ENCODE data around the gene RNPS1. TPM values are rescaled to one million over a fixed set of nuclear protein-coding genes. Genes with fewer than 3 reads are reported as not detected.

Gene RNPS1
- total RNA-seq, 5 donors from 2014 or later (not counting 1 experiment from before 2014, with no cell fraction given) = 163 to 203 (median 181) TPM

DNA sequence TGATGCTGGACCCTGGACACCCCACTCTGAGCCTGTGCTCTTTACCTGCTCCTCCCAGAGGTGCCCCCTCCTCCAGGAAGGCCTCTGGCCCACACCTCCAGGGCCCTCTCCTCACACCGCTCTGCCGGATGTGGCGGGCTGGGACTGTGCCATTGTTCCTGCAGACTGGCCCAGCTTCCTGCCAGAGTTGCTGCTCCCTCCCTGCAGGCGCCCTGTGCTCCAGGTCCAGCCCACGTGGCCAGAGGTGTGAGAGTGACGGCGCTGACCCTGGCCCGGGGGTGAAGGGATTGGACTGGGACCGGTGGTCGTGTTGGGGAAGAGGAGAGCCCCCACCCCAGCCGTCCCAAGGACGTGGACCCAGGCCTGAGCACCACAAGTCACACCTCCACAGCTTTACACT lies 38.8 kb downstream of the RNPS1 start:
- no peaks in the 10 kb centered on the region for H3K27me3 Mint-ChIP-seq
- H3K27ac Mint-ChIP-seq = no peak overlapping the region
- DNase-seq (no peak), ATAC-seq (replicated peaks in 1 of 4) (no peak)
- H3K36me3 Mint-ChIP-seq = peaks cover 22% of the 10 kb centered on the region
- peaks cover 31 to 58% of the 10 kb centered on the region in 2 donors for H3K36me3 ChIP-seq (ENCODE audit: control insufficient read depth in 2 of 2, extremely low read depth in 1 of 2, insufficient read depth in 1 of 2, low read length in 1 of 2)
- CTCF ChIA-PET = no interaction called here
- peaks cover 0 to 26% of the 10 kb centered on the region in 2 experiments for H3K27me3 ChIP-seq (replicated peaks in 1 of 2; ENCODE audit: control insufficient read depth in 2 of 2, extremely low read depth in 1 of 2, insufficient read depth in 2 of 2, low read length in 1 of 2)
- H3K27ac ChIP-seq (ENCODE audit: low read length) = no peak overlapping the region
- H3K9me3 ChIP-seq = no peaks in the 10 kb centered on the region
- 95% methylated on average over 7 of the region's 12 CpGs for WGBS (ENCODE audit: insufficient coverage)
- POLR2A ChIA-PET = no interaction called here
- no peak overlapping the region for H3K4me3 ChIP-seq (ENCODE audit: control insufficient read depth in 1 of 2, extremely low read depth in 1 of 2, low read length in 1 of 2)
- H3K4me3 Mint-ChIP-seq = no peak overlapping the region
- H3K4me1 Mint-ChIP-seq = peaks cover 6 to 25% (median 18%) of the 10 kb centered on the region in 3 donors
- H3K4me1 ChIP-seq (ENCODE audit: control insufficient read depth in 1 of 2, extremely low read depth in 1 of 2, insufficient read depth in 2 of 2, low read length in 2 of 2) = peaks cover 3 to 18% of the 10 kb centered on the region in 2 experiments
- H3K9me3 Mint-ChIP-seq = no peaks in the 10 kb centered on the region

DNA sequence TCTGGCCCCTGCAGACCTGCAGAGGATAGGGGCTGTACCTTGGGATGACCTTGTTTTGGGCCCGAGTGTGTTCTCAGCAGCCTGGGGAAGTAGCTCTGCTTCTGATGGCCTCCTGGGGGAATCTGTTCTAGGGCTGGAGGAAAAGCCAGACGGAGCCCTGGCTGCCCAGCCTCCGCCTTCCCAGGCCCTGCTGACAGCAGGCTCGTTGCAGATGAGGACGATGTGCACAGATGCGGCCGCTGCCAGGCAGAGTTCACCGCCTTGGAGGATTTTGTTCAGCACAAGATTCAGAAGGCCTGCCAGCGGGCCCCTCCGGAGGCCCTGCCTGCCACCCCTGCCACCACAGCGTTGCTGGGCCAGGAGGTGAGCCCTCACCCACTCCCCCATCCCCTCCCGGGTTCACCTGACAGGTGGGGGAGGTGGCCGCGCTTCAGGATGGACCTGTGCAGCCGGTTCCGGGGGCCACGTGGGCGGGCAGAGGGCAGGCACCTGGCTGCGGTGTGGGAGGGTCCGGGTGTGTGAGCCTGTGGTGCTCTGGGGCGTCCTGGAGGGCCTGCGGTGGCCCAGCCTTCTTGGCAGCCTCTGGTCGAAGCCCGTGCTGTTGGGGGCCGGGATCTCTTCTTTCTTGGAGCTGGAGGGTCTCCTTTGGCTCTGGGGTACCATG lies 39.6 kb downstream of the RNPS1 start:
- peaks cover 0 to 27% of the 10 kb centered on the region in 2 experiments for H3K27me3 ChIP-seq (replicated peaks in 1 of 2; ENCODE audit: control insufficient read depth in 2 of 2, extremely low read depth in 1 of 2, insufficient read depth in 2 of 2, low read length in 1 of 2)
- Mint-ChIP-seq H3K27ac (no peak overlapping the region), H3K9me3 (no peaks in the 10 kb centered on the region), H3K4me1 (peaks cover 6 to 28% (median 20%) of the 10 kb centered on the region in 3 donors), H3K4me3 (no peak overlapping the region), H3K36me3 (peaks cover 18% of the 10 kb centered on the region), H3K27me3 (no peaks in the 10 kb centered on the region)
- H3K27ac ChIP-seq (ENCODE audit: low read length) = no peak overlapping the region
- ATAC-seq (replicated peaks in 1 of 4) = no peak
- CTCF ChIA-PET = no interaction called here
- DNase-seq = no peak
- POLR2A ChIA-PET = no interaction called here
- WGBS (ENCODE audit: insufficient coverage) = 92% methylated on average over 20 of the region's 25 CpGs
- H3K9me3 ChIP-seq = no peaks in the 10 kb centered on the region
- H3K36me3 ChIP-seq (ENCODE audit: control insufficient read depth in 2 of 2, extremely low read depth in 1 of 2, insufficient read depth in 1 of 2, low read length in 1 of 2) = peaks cover 31 to 51% of the 10 kb centered on the region in 2 donors
- H3K4me3 ChIP-seq (ENCODE audit: control insufficient read depth in 1 of 2, extremely low read depth in 1 of 2, low read length in 1 of 2) = no peak overlapping the region
- peaks cover 3 to 23% of the 10 kb centered on the region in 2 experiments for H3K4me1 ChIP-seq (ENCODE audit: control insufficient read depth in 1 of 2, extremely low read depth in 1 of 2, insufficient read depth in 2 of 2, low read length in 2 of 2)

DNA sequence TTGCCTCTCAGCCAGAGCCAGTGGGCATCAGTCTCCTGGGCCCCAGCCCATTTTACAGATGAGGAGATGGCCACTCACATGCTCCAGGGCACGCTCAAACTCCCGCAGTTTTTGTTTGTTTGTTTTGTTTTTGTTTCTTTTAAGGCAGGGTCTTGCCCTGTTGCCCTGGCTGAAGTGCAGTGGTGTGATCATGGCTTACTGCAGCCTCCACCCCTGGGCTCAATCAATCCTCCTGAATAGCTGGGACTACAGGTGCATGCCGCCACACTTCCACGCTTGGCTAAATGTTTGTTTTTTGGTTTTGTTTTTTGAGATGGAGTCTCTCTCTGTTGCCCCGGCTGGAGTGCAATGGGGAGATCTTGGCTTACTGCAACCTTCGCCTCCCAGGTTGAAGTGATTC lies 41.0 kb downstream of the RNPS1 start:
- POLR2A ChIA-PET = no interaction called here
- Histone ChIP-seq H3K27me3 (replicated peaks in 1 of 2; ENCODE audit: control insufficient read depth in 2 of 2, extremely low read depth in 1 of 2, insufficient read depth in 2 of 2, low read length in 1 of 2) (peaks cover 0 to 18% of the 10 kb centered on the region in 2 experiments), H3K4me3 (ENCODE audit: control insufficient read depth in 1 of 2, extremely low read depth in 1 of 2, low read length in 1 of 2) (no peak overlapping the region), H3K9me3 (no peaks in the 10 kb centered on the region), H3K36me3 (ENCODE audit: control insufficient read depth in 2 of 2, extremely low read depth in 1 of 2, insufficient read depth in 1 of 2, low read length in 1 of 2) (peaks cover 21 to 37% of the 10 kb centered on the region in 2 donors), H3K4me1 (ENCODE audit: control insufficient read depth in 1 of 2, extremely low read depth in 1 of 2, insufficient read depth in 2 of 2, low read length in 2 of 2) (peaks cover 3 to 31% of the 10 kb centered on the region in 2 experiments), H3K27ac (ENCODE audit: low read length) (no peak overlapping the region)
- no peak overlapping the region for H3K27ac Mint-ChIP-seq
- ATAC-seq (replicated peaks in 1 of 4) = no peak
- WGBS (ENCODE audit: insufficient coverage) = 98% methylated on average over 4 of the region's 6 CpGs
- no peaks in the 10 kb centered on the region for H3K27me3 Mint-ChIP-seq
- CTCF ChIA-PET = interaction anchor here in 1 of 2 donors (1.2 kb wide), 1 partner anchor 24 kb away, joined by 3 read pairs; the partner anchor contains the start of gene ECI1
- H3K4me1 Mint-ChIP-seq = peaks cover 6 to 28% (median 20%) of the 10 kb centered on the region in 3 donors
- H3K36me3 Mint-ChIP-seq = peaks cover 16% of the 10 kb centered on the region
- no peak for DNase-seq
- H3K9me3 Mint-ChIP-seq = no peaks in the 10 kb centered on the region
- no peak overlapping the region for H3K4me3 Mint-ChIP-seq

DNA sequence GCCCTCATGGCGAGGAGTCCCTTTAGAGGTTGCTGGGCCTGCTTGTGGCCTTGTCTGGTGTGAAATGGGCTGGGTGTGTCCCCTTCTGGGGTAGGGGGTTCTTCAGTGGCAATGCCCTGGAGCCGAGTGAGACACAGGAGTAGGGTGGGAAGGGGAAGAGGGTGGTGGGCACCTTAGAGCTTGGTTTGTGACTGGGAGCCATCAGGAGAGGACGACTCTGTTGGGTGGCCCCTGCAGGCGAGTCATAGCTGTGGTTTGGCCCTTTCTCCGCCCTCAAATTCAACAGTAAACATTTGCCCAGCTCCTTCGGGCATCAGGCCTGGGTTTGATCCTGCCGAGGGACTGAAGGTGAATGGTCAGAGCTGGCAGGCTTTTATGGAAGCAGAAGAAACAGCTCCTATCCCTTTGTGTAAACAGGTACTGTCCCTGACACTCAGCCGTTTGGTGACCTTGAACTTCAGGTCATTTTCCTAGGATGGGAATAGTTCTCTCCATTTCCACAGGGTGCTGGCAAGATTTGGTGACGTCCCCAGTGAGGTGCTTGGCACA lies 41.6 kb downstream of the RNPS1 start:
- Histone ChIP-seq H3K4me1 (ENCODE audit: control insufficient read depth in 1 of 2, extremely low read depth in 1 of 2, insufficient read depth in 2 of 2, low read length in 2 of 2) (peaks cover 3 to 31% of the 10 kb centered on the region in 2 experiments), H3K27me3 (replicated peaks in 1 of 2; ENCODE audit: control insufficient read depth in 2 of 2, extremely low read depth in 1 of 2, insufficient read depth in 2 of 2, low read length in 1 of 2) (peaks cover 0 to 14% of the 10 kb centered on the region in 2 experiments), H3K4me3 (ENCODE audit: control insufficient read depth in 1 of 2, extremely low read depth in 1 of 2, low read length in 1 of 2) (no peak overlapping the region), H3K9me3 (no peaks in the 10 kb centered on the region), H3K36me3 (ENCODE audit: control insufficient read depth in 2 of 2, extremely low read depth in 1 of 2, insufficient read depth in 1 of 2, low read length in 1 of 2) (peaks cover 21 to 32% of the 10 kb centered on the region in 2 donors), H3K27ac (ENCODE audit: low read length) (no peak overlapping the region)
- Mint-ChIP-seq H3K27me3 (no peaks in the 10 kb centered on the region), H3K36me3 (peaks cover 10% of the 10 kb centered on the region), H3K9me3 (no peaks in the 10 kb centered on the region), H3K4me1 (peaks cover 6 to 28% (median 20%) of the 10 kb centered on the region in 3 donors), H3K4me3 (peak overlapping the region; percentile 29 to 49 (median 39)), H3K27ac (no peak overlapping the region)
- no peak for ATAC-seq (replicated peaks in 1 of 4)
- ChIA-PET CTCF (interaction anchor here in 1 of 2 donors (1.2 kb wide), 1 partner anchor 25 kb away, joined by 3 read pairs; the partner anchor contains the start of gene ECI1), POLR2A (no interaction called here)
- no peak for DNase-seq
- 66% methylated on average over 3 of the region's 9 CpGs for WGBS (ENCODE audit: insufficient coverage)

DNA sequence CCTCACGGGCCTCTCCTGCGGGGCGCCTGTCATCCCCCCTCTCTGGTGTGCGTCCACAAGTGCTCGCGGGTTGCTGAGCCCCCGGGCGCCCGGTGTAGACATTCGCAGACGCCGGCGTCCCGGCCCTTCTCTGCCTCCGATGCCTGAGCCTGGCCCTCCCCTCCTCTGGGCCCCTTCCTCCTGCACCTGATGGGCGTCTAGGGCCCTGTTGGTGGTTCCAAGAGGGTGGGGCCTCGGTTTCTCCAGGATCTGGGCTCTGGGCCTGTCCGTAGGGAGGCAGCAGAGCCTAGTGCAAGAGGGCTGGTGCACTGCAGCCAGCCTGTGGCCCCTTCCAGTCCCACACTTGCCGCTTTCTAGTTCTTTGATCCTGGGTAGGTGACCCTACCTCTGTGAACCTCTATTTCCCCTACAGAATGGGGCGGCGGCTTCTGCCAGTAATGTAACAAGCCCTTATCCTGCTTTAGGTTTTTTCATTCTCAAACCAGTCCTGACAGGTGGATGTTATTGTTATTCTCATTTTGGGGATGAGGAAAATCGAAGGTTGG lies 43.9 kb downstream of the RNPS1 start:
- Mint-ChIP-seq H3K27ac (peak overlapping the region in 1 of 2 donors; percentile 3), H3K4me1 (peaks cover 6 to 28% (median 20%) of the 10 kb centered on the region in 3 donors), H3K27me3 (no peaks in the 10 kb centered on the region), H3K4me3 (peak overlapping the region; percentile 68 to 77 (median 77)), H3K36me3 (no peaks in the 10 kb centered on the region), H3K9me3 (no peaks in the 10 kb centered on the region)
- CTCF ChIA-PET = no interaction called here
- WGBS (ENCODE audit: insufficient coverage) = under 1% methylated on average over 10 of the region's 22 CpGs
- Histone ChIP-seq H3K36me3 (ENCODE audit: control insufficient read depth in 2 of 2, extremely low read depth in 1 of 2, insufficient read depth in 1 of 2, low read length in 1 of 2) (peaks cover 13 to 16% of the 10 kb centered on the region in 2 donors), H3K27me3 (replicated peaks in 1 of 2; ENCODE audit: control insufficient read depth in 2 of 2, extremely low read depth in 1 of 2, insufficient read depth in 2 of 2, low read length in 1 of 2) (peaks cover 0 to 11% of the 10 kb centered on the region in 2 experiments), H3K4me1 (ENCODE audit: control insufficient read depth in 1 of 2, extremely low read depth in 1 of 2, insufficient read depth in 2 of 2, low read length in 2 of 2) (peaks cover 3 to 31% of the 10 kb centered on the region in 2 experiments), H3K4me3 (ENCODE audit: control insufficient read depth in 1 of 2, extremely low read depth in 1 of 2, low read length in 1 of 2) (peak overlapping the region; percentile 70 to 93), H3K9me3 (no peaks in the 10 kb centered on the region), H3K27ac (ENCODE audit: low read length) (peak overlapping the region; percentile 55)
- DNase-seq (peak in 15 of 35 experiments; percentile 5 to 38 (median 20)), ATAC-seq (replicated peaks in 1 of 4) (peak; percentile 16 to 30 (median 24))
- POLR2A ChIA-PET = no interaction called here

DNA sequence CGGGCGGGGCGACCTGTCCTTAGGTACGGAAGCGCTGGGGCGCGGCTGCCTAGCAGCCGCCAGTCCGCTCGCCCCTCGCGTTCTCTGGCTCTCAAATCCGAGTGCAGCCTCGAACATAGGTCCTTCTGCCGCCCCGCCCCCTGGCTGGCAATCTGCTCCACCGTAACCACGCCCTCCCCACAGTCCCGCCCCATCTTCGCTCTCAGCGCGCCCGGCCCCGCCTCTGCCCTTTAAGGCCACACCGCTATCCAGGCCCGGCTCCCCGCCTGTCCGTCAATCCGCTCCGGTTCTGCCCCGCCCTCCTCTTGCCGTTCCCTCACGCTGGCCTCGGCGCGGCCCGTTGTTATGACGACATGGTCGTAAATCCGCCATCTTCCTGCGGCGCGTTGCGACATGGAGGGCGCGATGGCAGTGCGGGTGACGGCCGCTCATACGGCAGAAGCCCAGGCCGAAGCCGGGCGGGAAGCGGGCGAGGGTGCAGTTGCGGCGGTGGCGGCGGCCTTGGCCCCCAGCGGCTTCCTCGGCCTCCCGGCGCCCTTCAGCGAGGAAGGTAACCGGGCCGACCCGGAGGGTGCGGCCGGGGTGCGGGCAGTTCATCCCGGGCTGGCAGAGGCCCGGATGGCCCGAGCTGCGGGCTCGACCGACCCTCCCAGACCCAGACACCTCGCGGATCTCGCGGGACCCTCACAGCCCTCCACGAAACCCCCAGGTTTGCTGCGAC lies 44.5 kb downstream of the RNPS1 start, which contains the start of gene E4F1:
E4F1 (plus strand) TSS at position 371 of the 721 bp plus-strand sequence; CDS start at position 394, 23 bp downstream.
- DNase-seq = peak; percentile 92 to 99 (median 97)
- H3K4me3 ChIP-seq (ENCODE audit: control insufficient read depth in 1 of 2, extremely low read depth in 1 of 2, low read length in 1 of 2) = peak within 1 kb of the TSS; percentile 70 to 93
- Mint-ChIP-seq H3K4me3 (peak within 1 kb of the TSS; percentile 68 to 88 (median 77)), H3K4me1 (peaks cover 6 to 28% (median 20%) of the 10 kb centered on the region in 3 donors), H3K27me3 (no peaks in the 10 kb centered on the region), H3K36me3 (no peaks in the 10 kb centered on the region), H3K9me3 (no peaks in the 10 kb centered on the region), H3K27ac (peak within 1 kb of the TSS; percentile 53 to 84)
- ChIA-PET CTCF (interaction anchor here (0.6 kb wide), 2 partner anchors 70 to 83 kb away, joined by 3 to 4 read pairs; no protein-coding TSS in a partner anchor), POLR2A (no interaction called here)
- WGBS (ENCODE audit: insufficient coverage) = under 1% methylated on average over 82 of the region's 82 CpGs
- peak within 1 kb of the TSS; percentile 60 for H3K27ac ChIP-seq (ENCODE audit: low read length)
- H3K9me3 ChIP-seq = no peaks in the 10 kb centered on the region
- H3K36me3 ChIP-seq (ENCODE audit: control insufficient read depth in 2 of 2, extremely low read depth in 1 of 2, insufficient read depth in 1 of 2, low read length in 1 of 2) = peaks cover 7 to 9% of the 10 kb centered on the region in 2 donors
- H3K4me1 ChIP-seq (ENCODE audit: control insufficient read depth in 1 of 2, extremely low read depth in 1 of 2, insufficient read depth in 2 of 2, low read length in 2 of 2) = peaks cover 3 to 31% of the 10 kb centered on the region in 2 experiments
- ATAC-seq (replicated peaks in 1 of 4) = peak; percentile 95 to 97 (median 97)
- H3K27me3 ChIP-seq (replicated peaks in 1 of 2; ENCODE audit: control insufficient read depth in 2 of 2, extremely low read depth in 1 of 2, insufficient read depth in 2 of 2, low read length in 1 of 2) = peaks cover 0 to 10% of the 10 kb centered on the region in 2 experiments

Data from T-cell (primary cell).